Mucosa of rectum (tissue), 2 donors: ENCODE results near the gene SCIMP.

Source experiments
- H3K27ac ChIP-seq, 2 donors: one replicate each; pipeline ENCODE4 v1.7.0; 2013; ENCODE audit warnings: inconsistent platforms in 2 of 2, low read depth in 2 of 2, low read length in 2 of 2
- H3K27me3 ChIP-seq, 2 donors: one replicate each; pipeline ENCODE4 v1.7.0; 2013; ENCODE audit warnings: low read length in 2 of 2; ENCODE audit not compliant: control insufficient read depth in 2 of 2, insufficient read depth in 2 of 2
- H3K36me3 ChIP-seq, 2 donors: one replicate each; pipeline ENCODE4 v1.7.0; 2013; ENCODE audit warnings: low read length in 2 of 2; ENCODE audit not compliant: control insufficient read depth in 2 of 2, insufficient read depth in 2 of 2
- H3K4me1 ChIP-seq, 2 donors: one replicate each; pipeline ENCODE4 v1.7.0; 2013; ENCODE audit warnings: low read length in 2 of 2, mild to moderate bottlenecking in 1 of 2; ENCODE audit not compliant: control insufficient read depth in 2 of 2, insufficient read depth in 2 of 2
- H3K4me3 ChIP-seq, 2 donors: one replicate each; pipeline ENCODE4 v1.7.0; 2013; ENCODE audit warnings: low read length in 2 of 2
- H3K9ac ChIP-seq, 2 donors: one replicate each; pipeline ENCODE4 v1.7.0; 2013; ENCODE audit warnings: low read length in 2 of 2, low read depth in 1 of 2, mild to moderate bottlenecking in 1 of 2
- H3K9me3 ChIP-seq, 2 donors: one replicate each; pipeline ENCODE4 v1.7.0; 2013; ENCODE audit warnings: low read length in 2 of 2; ENCODE audit not compliant: control insufficient read depth in 2 of 2
- donor health status: healthy.
- donor health status: Normal muscosa, but diverticular disease.

SCIMP gene

DNA sequence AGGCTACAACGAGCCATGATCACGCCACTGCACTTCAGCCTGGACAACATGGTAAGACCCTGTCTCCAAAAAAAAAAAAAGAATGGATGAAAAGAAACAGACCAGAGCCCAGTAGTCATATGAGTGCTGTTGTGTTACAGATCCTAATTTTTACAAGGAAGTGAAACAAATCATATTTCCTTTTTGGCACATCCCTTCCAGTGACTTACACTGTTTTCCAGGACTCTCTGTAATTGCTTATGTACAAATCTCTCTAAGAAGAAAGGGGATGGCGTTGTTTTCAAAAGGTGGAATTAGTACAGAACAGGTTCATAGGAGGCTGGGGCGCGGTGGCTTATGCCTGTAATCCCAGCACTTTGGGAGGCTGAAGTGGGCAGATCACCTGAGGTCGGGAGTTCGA is 23.2 kb downstream of the SCIMP start:
- Histone ChIP-seq H3K36me3 (peaks cover 0 to 10% of the 10 kb centered on the region in 2 donors), H3K27me3 (no peaks in the 10 kb centered on the region), H3K27ac (peak overlapping the region in 1 of 2 donors; percentile 58), H3K4me3 (no peak overlapping the region), H3K9me3 (no peaks in the 10 kb centered on the region), H3K9ac (no peak overlapping the region), H3K4me1 (no peaks in the 10 kb centered on the region)

DNA sequence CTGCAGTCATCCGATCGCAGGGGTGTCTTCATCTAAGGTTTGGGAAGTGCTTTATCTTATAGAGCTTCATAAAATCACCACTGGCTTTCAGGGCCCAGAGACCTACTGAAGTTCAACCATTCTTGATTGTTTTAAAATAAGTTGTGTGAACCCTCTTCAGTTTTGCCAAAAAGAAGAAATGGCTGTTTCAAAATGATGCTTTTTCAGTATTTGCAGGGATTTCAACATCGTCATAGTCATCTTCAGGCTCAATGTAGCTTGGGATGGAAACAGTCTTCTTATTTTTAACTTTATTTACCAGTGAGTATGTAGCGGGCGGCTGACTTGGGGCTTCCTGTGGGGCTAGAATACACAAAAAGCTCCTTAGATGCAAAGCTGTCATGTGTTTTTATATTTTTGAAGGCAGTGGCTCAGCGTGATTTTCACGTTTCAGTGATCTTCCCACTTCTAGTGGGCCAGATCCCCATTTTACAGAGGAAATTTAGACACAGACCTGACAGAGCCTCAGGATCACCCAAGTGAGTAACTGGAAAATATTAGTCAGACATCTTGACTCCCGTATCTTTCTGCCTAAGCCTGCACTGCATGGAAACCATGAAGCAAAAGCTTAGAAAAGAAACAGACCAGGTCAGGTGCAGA is 23.9 kb downstream of the SCIMP start:
- Histone ChIP-seq H3K27ac (peak overlapping the region in 1 of 2 donors; percentile 58), H3K9ac (no peak overlapping the region), H3K9me3 (no peaks in the 10 kb centered on the region), H3K27me3 (no peaks in the 10 kb centered on the region), H3K36me3 (peaks cover 0 to 8% of the 10 kb centered on the region in 2 donors), H3K4me1 (no peaks in the 10 kb centered on the region), H3K4me3 (no peak overlapping the region)

DNA sequence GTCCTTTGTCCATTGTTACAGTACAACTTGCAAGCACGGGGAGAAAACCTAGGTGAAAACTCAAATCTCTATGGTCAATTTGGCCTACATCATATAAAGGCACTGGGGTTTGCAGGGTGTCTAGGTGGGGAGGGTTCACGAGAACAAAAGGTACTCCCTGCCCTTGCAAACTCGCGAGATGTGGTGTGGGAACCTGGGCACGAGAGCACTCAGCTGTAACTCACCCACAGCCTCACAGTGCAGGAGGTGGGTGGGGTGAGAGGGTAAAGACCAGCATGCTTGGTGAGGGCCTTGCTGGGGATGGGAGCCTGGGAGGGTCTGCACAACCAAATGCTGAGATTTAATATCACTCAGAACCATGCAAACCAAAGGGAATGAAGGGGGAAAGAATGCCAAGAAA is 24.6 kb downstream of the SCIMP start:
- Histone ChIP-seq H3K4me3 (no peak overlapping the region), H3K9me3 (no peaks in the 10 kb centered on the region), H3K36me3 (peaks cover 0 to 5% of the 10 kb centered on the region in 2 donors), H3K27me3 (no peaks in the 10 kb centered on the region), H3K27ac (peak overlapping the region in 1 of 2 donors; percentile 16), H3K4me1 (no peaks in the 10 kb centered on the region), H3K9ac (no peak overlapping the region)

DNA sequence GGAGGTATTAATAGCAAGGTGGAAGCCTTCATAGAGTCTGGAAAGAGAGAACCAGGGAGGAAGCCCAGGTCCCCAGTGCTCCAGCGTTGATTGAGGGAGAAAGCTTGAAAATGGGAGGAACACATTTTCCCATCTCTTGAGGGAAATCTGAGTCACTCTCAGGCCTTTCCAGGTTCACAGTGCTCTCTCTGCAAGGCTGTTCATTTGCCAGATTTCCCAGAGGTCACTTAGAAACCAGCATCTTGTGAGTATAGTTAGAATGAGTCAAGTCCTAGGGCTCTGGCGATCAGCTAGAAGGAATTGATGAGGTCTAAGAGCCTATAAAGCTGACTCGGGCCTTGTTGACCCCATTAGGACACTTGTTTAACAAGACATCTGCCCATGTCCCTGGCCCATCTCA is 25.3 kb downstream of the SCIMP start:
- Histone ChIP-seq H3K9ac (no peak overlapping the region), H3K9me3 (no peaks in the 10 kb centered on the region), H3K27me3 (no peaks in the 10 kb centered on the region), H3K36me3 (peaks cover 0 to 5% of the 10 kb centered on the region in 2 donors), H3K4me1 (no peaks in the 10 kb centered on the region), H3K4me3 (no peak overlapping the region), H3K27ac (no peak overlapping the region)

DNA sequence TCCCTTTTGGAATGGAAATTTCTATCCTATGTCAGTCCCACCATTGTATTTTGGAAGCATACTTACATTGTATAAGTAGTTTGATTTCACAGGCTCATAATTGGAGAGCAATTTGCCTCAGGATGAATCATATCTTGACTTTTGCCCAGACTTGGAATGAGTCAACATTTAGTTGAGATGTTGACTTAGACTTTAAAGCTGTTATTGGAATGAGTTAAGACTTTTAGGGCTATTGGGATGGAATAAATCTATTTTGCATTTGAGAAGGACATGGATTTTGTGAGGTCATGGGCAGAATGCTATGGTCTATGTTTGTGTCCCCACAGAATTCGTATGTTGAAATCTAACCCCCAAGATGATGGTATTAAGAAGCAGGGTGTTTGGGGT is 30.8 kb downstream of the SCIMP start:
- no peak overlapping the region for H3K4me3 ChIP-seq
- no peaks in the 10 kb centered on the region for H3K27me3 ChIP-seq
- H3K36me3 ChIP-seq: no peaks in the 10 kb centered on the region
- H3K4me1 ChIP-seq: peaks cover 0 to 9% of the 10 kb centered on the region in 2 donors
- peak overlapping the region in 1 of 2 donors; percentile 3 for H3K27ac ChIP-seq
- H3K9me3 ChIP-seq: no peaks in the 10 kb centered on the region
- H3K9ac ChIP-seq: no peak overlapping the region

DNA sequence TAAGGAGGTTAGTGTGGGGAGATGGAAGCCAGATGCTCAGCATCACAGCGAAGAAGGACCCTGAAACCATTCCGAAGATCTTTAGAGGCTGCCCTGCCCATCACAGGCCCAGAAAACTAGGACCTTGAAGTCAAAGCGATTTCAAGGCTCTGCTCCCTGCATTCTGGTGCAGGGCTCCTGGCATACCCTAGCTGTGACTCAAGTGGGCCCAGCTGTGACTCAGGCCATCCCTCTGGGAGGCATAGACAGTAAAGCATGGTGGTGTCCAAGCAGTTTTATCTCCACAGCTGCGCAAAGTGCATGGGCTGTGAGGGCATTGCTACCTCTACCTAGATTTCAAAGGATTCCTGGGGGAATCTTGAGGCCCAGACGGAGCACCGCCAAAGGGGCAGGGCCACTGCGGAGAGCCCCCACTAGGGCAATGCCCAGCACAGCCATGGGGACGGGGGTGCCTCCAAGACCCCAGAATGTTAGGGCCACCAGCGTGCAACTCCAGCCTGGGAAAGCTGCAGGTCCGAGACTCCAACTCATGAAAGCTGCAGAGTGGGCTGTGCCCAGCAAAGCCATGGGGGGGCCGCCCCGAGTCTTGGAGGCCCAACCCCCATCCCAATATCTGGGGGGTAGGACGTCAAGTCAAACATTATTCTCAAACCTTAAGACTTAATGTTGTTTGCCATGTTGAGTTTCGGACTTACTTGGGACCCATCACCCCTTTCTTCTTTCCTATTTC is 31.3 kb downstream of the SCIMP start:
- Histone ChIP-seq H3K9ac (no peak overlapping the region), H3K9me3 (no peaks in the 10 kb centered on the region), H3K27ac (no peak overlapping the region)

DNA sequence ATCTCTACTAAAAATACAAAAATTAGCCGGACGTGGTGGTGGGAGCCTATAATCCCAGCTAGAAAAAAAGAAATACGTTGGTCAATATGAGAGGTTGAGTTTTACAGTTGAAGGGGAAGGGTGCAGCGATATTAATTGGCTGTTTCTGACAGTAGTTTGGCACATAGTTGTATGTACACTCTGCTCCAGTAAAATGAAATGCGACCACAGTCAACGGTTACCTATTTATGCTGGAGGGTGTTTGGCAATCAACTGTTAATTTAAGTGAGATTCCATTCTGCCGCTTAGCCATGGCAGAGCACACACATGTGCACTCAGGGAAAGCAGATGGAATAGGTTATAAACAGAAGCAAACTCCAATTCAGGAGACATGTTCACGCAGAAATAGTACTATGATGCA is 33.6 kb downstream of the SCIMP start:
- H3K27me3 ChIP-seq: no peaks in the 10 kb centered on the region
- H3K9me3 ChIP-seq: no peaks in the 10 kb centered on the region
- H3K4me1 ChIP-seq: peaks cover 0 to 9% of the 10 kb centered on the region in 2 donors
- no peaks in the 10 kb centered on the region for H3K36me3 ChIP-seq
- no peak overlapping the region for H3K27ac ChIP-seq
- no peak overlapping the region for H3K4me3 ChIP-seq
- H3K9ac ChIP-seq: no peak overlapping the region

More for the DNA sequence above, 31.3 kb downstream of the SCIMP start:
- H3K36me3 ChIP-seq: no peaks in the 10 kb centered on the region
- no peaks in the 10 kb centered on the region for H3K27me3 ChIP-seq
- no peak overlapping the region for H3K4me3 ChIP-seq
- H3K4me1 ChIP-seq: peaks cover 0 to 9% of the 10 kb centered on the region in 2 donors

DNA sequence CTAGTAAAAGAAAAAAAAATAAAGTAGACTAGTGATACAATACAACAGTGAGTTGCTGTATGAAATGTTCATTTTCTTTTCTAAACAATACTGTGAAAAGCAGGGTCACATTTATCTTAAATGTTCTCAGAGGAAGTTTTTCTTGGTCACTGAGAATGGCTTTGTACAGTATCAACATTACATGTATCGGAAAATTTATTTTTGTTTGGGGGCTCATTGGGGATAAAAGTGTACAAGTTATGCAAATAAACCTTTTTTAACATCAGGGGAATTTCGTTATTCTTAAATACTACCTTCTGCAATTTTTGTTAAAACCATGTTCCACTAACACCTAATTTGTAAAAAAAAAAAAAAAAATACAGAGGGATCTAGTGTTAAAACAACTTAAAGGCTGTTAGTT is 34.3 kb downstream of the SCIMP start:
- no peak overlapping the region for H3K27ac ChIP-seq
- no peaks in the 10 kb centered on the region for H3K36me3 ChIP-seq
- peaks cover 0 to 9% of the 10 kb centered on the region in 2 donors for H3K4me1 ChIP-seq
- H3K27me3 ChIP-seq: no peaks in the 10 kb centered on the region
- no peaks in the 10 kb centered on the region for H3K9me3 ChIP-seq
- no peak overlapping the region for H3K4me3 ChIP-seq
- H3K9ac ChIP-seq: no peak overlapping the region

DNA sequence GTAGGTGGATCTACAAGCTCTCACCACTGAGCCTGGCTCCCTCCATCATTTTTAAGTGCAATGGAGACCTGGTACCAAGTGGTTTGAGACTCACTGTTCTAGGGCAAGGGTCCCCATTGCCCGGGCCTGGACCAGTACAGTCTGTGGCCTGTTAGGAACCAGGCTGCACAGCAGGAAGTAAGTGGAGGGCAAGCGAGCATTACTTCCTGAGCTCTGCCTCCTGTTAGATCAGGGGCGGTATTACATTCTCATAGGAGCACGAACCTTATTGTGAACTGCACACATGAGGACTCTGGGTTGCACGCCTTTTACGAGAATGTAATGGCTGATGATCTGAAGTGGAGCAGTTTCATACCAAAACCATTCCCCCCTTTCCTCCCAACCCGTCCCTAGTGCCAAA is 36.2 kb downstream of the SCIMP start:
- Histone ChIP-seq H3K27me3 (no peaks in the 10 kb centered on the region), H3K9ac (no peak overlapping the region), H3K36me3 (no peaks in the 10 kb centered on the region), H3K4me1 (peaks cover 0 to 1% of the 10 kb centered on the region in 2 donors), H3K4me3 (no peak overlapping the region), H3K27ac (no peak overlapping the region), H3K9me3 (no peaks in the 10 kb centered on the region)

DNA sequence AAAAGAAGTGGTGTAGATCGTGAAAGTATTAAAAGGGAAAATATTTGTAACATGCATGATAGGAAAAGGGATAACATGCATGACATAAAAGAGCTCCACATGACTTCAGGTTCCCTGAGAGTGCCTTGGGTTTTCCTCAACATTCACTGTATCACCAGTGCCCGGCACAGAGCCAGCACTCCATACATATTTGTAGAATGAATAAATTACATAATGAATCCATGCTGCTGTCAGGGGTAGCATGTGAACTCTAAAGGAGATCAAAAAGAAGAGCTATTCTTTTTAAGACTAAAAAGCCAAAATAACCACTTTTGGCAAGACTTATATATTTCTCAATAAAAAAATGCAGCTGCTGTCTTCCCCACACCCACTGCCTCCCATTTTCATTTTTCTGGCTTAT is 40.3 kb downstream of the SCIMP start:
- Histone ChIP-seq H3K4me3 (no peak overlapping the region), H3K4me1 (peaks cover 4 to 7% of the 10 kb centered on the region in 2 donors), H3K36me3 (no peaks in the 10 kb centered on the region), H3K9ac (no peak overlapping the region), H3K27ac (no peak overlapping the region), H3K9me3 (no peaks in the 10 kb centered on the region), H3K27me3 (no peaks in the 10 kb centered on the region)
